SK-MEL-5 (cell line): ENCODE data around the gene HSPA12A. TPM values are rescaled to one million over a fixed set of nuclear protein-coding genes. Genes with fewer than 3 reads are reported as not detected.

Source experiments
- DNase-seq: peaks from one replicate; pipeline ENCODE4 v3.0.0-alpha.2; 2016; ENCODE audit warnings: low read depth, low spot score
- in situ Hi-C: cut with HindIII; loops from 2 replicates; pipeline ENCODE4 v1.10.0; 2016; ENCODE audit warnings: low sequenced_read_pairs, high pct_unique_total_duplicates, low pct_unique_long_range_greater_than_20kb
- total RNA-seq: library from RNA; depleted of rRNA; stranded (reverse); fragments of >200 nt; shearing (Covaris generic); gene quantifications from 2 replicates; pipeline ENCODE4 v1.2.3, GENCODE V29; 2014; rRNA removed

Gene HSPA12A
- total RNA-seq, 1 experiment from 2014 or later = 12.5 TPM

- in situ Hi-C loops = no loop called here
- peak; percentile 35 for DNase-seq
Measured at GRCh38 chr10:116636976-116637375, 105.4 kb downstream of the HSPA12A start.

- DNase-seq = no peak
- in situ Hi-C loops = no loop called here
Measured at GRCh38 chr10:116636385-116636784, 106.0 kb downstream of the HSPA12A start.

- in situ Hi-C loops = no loop called here
- no peak for DNase-seq
Measured at GRCh38 chr10:116634126-116634975, 108.0 kb downstream of the HSPA12A start.

GRCh38 chr10:116633216-116633600 lies 109.2 kb downstream of the HSPA12A start:
- in situ Hi-C loops = no loop called here
- no peak for DNase-seq

GRCh38 chr10:116632596-116633215 lies 109.7 kb downstream of the HSPA12A start:
- in situ Hi-C loops = no loop called here
- no peak for DNase-seq

- in situ Hi-C loops = no loop called here
- DNase-seq = no peak
Measured at GRCh38 chr10:116631871-116632295, 110.5 kb downstream of the HSPA12A start.

GRCh38 chr10:116630020-116630419 lies 112.3 kb downstream of the HSPA12A start:
- in situ Hi-C loops = no loop called here
- no peak for DNase-seq

GRCh38 chr10:116629340-116629739 lies 113.0 kb downstream of the HSPA12A start:
- DNase-seq = no peak
- in situ Hi-C loops = no loop called here

GRCh38 chr10:116627386-116627933 lies 114.9 kb downstream of the HSPA12A start:
- DNase-seq = peak; percentile 54
- in situ Hi-C loops = no loop called here

GRCh38 chr10:116626815-116627214 lies 115.6 kb downstream of the HSPA12A start:
- in situ Hi-C loops = no loop called here

GRCh38 chr10:116625845-116626244 lies 116.5 kb downstream of the HSPA12A start:
- in situ Hi-C loops = no loop called here
- DNase-seq = no peak

More at GRCh38 chr10:116626815-116627214, 115.6 kb downstream of the HSPA12A start:
- no peak for DNase-seq

GRCh38 chr10:116621934-116622655 lies 120.3 kb downstream of the HSPA12A start:
- in situ Hi-C loops = no loop called here
- DNase-seq = no peak

GRCh38 chr10:116621476-116621875 lies 120.9 kb downstream of the HSPA12A start:
- in situ Hi-C loops = no loop called here

More at GRCh38 chr10:116621476-116621875, 120.9 kb downstream of the HSPA12A start:
- DNase-seq = no peak

Other genes starting within 250 kb of the HSPA12A start
- gene PNLIP, start 196.6 kb downstream of the HSPA12A start, total RNA-seq = not detected in 2 replicates
- gene PNLIPRP1, start 151.6 kb downstream of the HSPA12A start, total RNA-seq = not detected in 2 replicates
- 0.34 and 0.37 TPM in 2 replicates for gene PNLIPRP2, start 121.6 kb downstream of the HSPA12A start, total RNA-seq
- gene ENO4, start 106.9 kb upstream of the HSPA12A start, total RNA-seq = 0.08 and 0.13 TPM in 2 replicates